GM23248 (cell line): ENCODE measurements around the gene PADI3.

Experiments used
- EZH2 ChIP-seq: fragments of 200-600 bp; sonication (generic); IDR thresholded peaks from 2 replicates; pipeline ENCODE4 v1.6.1; 2018; ENCODE audit warnings: antibody characterized with exemption, mild to moderate bottlenecking; ENCODE audit not compliant: insufficient read depth, poor library complexity, severe bottlenecking
- EZH2phosphoT487 ChIP-seq: fragments of 200-600 bp; sonication (generic); IDR thresholded peaks from 2 replicates; pipeline ENCODE4 v1.6.1; 2018; ENCODE audit warnings: antibody characterized with exemption, moderate library complexity, mild to moderate bottlenecking, low read depth; ENCODE audit not compliant: insufficient read depth

DNA sequence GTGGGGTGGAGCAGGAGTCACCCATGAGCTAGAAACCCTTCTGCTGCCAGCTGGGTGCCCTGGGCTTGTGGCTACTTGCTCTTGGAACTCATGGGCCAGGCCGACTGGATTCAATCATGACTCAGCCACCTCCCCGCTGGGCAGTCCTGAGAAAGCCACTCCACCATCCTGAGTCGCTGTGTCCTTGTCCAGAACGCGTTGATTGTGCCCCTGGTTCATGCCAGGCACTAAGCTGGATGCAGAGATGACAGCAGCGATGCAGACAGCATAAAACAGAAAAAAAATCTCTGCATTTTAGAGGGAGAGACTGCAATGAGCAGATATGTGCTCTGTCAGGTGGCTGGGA lies 33.4 kb upstream of the PADI3 start:
- no peak for TF ChIP-seq EZH2
- TF ChIP-seq EZH2phosphoT487: no peak
